SH-SY5Y (cell line): ENCODE data around the gene AVP.

ENCODE experiments used
- GATA2 ChIP-seq: IDR thresholded peaks from 2 replicates; pipeline ENCODE4 v1.6.1; 2011; ENCODE audit warnings: mild to moderate bottlenecking, low read depth, low read length
- GATA3 ChIP-seq: IDR thresholded peaks from 2 replicates; pipeline ENCODE4 v1.6.1; 2011; ENCODE audit warnings: low read depth, mild to moderate bottlenecking, low read length, moderate library complexity

GRCh38 chr20:3071610-3072529 is 12.7 kb downstream of the AVP start, which contains the start of gene OXT:
- TF ChIP-seq GATA2, result no peak
- TF ChIP-seq GATA3, result no peak
